Neural crest cell (in vitro differentiated cells): ENCODE measurements around the gene MYBL2. TPM values are rescaled to one million over a fixed set of nuclear protein-coding genes. Genes with fewer than 3 reads are reported as not detected.
"Not testable (repeated sequence)": the region's sequence is repeated elsewhere in the genome, so short reads cannot be mapped to it uniquely, and the experiment has no call there.

Experiments used
- DNase-seq: peaks from one replicate; pipeline ENCODE4 v3.0.0; 2021; ENCODE audit warnings: low read depth, mixed read lengths, low spot score
- H3K27ac Mint-ChIP-seq: one replicate; pipeline ENCODE4 v1.8.0; 2021; ENCODE audit warnings: mild to moderate bottlenecking, mixed read lengths; ENCODE audit not compliant: unreplicated experiment
- H3K27me3 Mint-ChIP-seq: 2 replicates; pipeline ENCODE4 v1.8.0; 2021; ENCODE audit warnings: low read depth, mild to moderate bottlenecking, mixed read lengths
- H3K36me3 Mint-ChIP-seq: 2 replicates; pipeline ENCODE4 v1.8.0; 2021; ENCODE audit warnings: low read depth, mild to moderate bottlenecking, mixed read lengths
- H3K4me1 Mint-ChIP-seq: 2 replicates; pipeline ENCODE4 v1.8.0; 2021; ENCODE audit warnings: mixed read lengths
- H3K4me3 Mint-ChIP-seq: one replicate; pipeline ENCODE4 v1.8.0; 2021; ENCODE audit warnings: mild to moderate bottlenecking, mixed read lengths
- H3K9me3 Mint-ChIP-seq: 2 replicates; pipeline ENCODE4 v1.8.0; 2021; ENCODE audit warnings: mixed read lengths
- long read RNA-seq: library from polyadenylated mRNA; unstranded; transcript quantifications from one replicate; pipeline ENCODE4 v2.0.0, GENCODE V29; 2020
- total RNA-seq: library from RNA; stranded (reverse); gene quantifications from 2 replicates; pipeline ENCODE4 v1.2.1, GENCODE V29; 2021
- TF ChIP-seq, protein P1 (sequence below): fragments of 200-600 bp; sonication (generic); conservative IDR thresholded peaks from 2 replicates; pipeline ENCODE4 v1.5.0; 2021; ENCODE audit warnings: antibody characterized with exemption, mild to moderate bottlenecking

MYBL2 gene
- total RNA-seq = 124 TPM in 2 replicates
- long read RNA-seq, partial matches to known transcripts = 7 of 8 reads
- long read RNA-seq, other reads (novel, unspliced or antisense) = 1 of 8 reads

- H3K4me3 Mint-ChIP-seq = peak within 1 kb of the TSS; percentile 87
- peaks cover 6% of the 10 kb centered on the region for H3K4me1 Mint-ChIP-seq
- no peaks in the 10 kb centered on the region for H3K36me3 Mint-ChIP-seq
- H3K9me3 Mint-ChIP-seq = no peaks in the 10 kb centered on the region
- peak; percentile 68 for DNase-seq
- peaks cover 18% of the 10 kb centered on the region for H3K27me3 Mint-ChIP-seq
- H3K27ac Mint-ChIP-seq = peak within 1 kb of the TSS; percentile 81
- TF ChIP-seq, protein P1, sequence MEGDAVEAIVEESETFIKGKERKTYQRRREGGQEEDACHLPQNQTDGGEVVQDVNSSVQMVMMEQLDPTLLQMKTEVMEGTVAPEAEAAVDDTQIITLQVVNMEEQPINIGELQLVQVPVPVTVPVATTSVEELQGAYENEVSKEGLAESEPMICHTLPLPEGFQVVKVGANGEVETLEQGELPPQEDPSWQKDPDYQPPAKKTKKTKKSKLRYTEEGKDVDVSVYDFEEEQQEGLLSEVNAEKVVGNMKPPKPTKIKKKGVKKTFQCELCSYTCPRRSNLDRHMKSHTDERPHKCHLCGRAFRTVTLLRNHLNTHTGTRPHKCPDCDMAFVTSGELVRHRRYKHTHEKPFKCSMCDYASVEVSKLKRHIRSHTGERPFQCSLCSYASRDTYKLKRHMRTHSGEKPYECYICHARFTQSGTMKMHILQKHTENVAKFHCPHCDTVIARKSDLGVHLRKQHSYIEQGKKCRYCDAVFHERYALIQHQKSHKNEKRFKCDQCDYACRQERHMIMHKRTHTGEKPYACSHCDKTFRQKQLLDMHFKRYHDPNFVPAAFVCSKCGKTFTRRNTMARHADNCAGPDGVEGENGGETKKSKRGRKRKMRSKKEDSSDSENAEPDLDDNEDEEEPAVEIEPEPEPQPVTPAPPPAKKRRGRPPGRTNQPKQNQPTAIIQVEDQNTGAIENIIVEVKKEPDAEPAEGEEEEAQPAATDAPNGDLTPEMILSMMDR = no peak
Observed at GRCh38 chr20:43666376-43667328, at the start of gene MYBL2. MYBL2 (plus strand) TSS chr20:43667114; CDS start chr20:43667284, 170 bp downstream.

GRCh38 chr20:43631598-43631997 lies 35.3 kb upstream of the MYBL2 start:
- no peaks in the 10 kb centered on the region for H3K27me3 Mint-ChIP-seq
- H3K27ac Mint-ChIP-seq = no peak overlapping the region
- DNase-seq = no peak
- H3K9me3 Mint-ChIP-seq = no peaks in the 10 kb centered on the region
- H3K4me1 Mint-ChIP-seq = no peaks in the 10 kb centered on the region
- peaks cover 17% of the 10 kb centered on the region for H3K36me3 Mint-ChIP-seq
- TF ChIP-seq, protein P1 = no peak
- H3K4me3 Mint-ChIP-seq = no peak overlapping the region

DNA sequence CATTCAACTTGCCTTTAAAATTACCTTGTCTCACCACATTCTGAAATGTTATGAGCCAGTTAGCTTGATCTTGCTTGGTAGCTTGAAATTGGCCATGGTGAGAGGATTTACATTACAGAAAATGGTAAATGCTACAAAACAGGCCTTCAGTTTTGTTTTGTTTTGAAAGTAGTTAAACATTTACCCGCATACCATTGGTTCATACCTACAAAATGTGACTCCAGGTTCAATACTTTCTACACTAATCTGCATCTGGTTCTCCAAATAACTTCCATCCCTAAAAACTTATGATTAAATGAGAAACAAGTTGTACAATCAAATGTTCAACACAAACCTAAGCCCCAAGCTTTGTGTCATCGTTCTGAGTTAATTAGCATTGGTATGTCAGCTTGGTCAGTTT lies 30.5 kb upstream of the MYBL2 start:
- no peaks in the 10 kb centered on the region for H3K27me3 Mint-ChIP-seq
- H3K4me1 Mint-ChIP-seq = no peaks in the 10 kb centered on the region
- DNase-seq = no peak
- no peak overlapping the region for H3K27ac Mint-ChIP-seq
- H3K36me3 Mint-ChIP-seq = peaks cover 17% of the 10 kb centered on the region
- H3K9me3 Mint-ChIP-seq = no peaks in the 10 kb centered on the region
- H3K4me3 Mint-ChIP-seq = no peak overlapping the region
- TF ChIP-seq, protein P1 = no peak

DNA sequence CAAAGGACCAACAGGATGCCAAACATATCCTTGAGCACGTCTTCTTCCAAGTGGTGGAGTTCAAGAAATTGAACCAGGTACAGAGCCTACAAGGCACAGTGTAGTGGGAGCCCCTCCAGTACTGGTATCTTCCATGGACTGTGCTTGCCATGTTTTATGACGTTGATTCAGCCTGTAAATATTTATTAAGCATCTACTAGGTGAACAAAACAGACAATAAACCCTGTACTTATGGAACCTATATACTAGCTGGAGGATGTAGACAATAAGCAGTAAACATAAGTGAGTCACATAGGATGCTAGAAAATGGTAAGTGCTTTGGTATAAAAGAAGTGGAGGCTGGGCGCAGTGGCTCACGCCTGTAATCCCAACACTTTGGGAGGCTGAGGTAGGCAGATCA lies 24.4 kb upstream of the MYBL2 start:
- Mint-ChIP-seq H3K27ac (no peak overlapping the region), H3K4me1 (no peaks in the 10 kb centered on the region), H3K9me3 (no peaks in the 10 kb centered on the region), H3K36me3 (peaks cover 2% of the 10 kb centered on the region), H3K4me3 (no peak overlapping the region), H3K27me3 (no peaks in the 10 kb centered on the region)
- TF ChIP-seq, protein P1 = no peak
- no peak for DNase-seq

DNA sequence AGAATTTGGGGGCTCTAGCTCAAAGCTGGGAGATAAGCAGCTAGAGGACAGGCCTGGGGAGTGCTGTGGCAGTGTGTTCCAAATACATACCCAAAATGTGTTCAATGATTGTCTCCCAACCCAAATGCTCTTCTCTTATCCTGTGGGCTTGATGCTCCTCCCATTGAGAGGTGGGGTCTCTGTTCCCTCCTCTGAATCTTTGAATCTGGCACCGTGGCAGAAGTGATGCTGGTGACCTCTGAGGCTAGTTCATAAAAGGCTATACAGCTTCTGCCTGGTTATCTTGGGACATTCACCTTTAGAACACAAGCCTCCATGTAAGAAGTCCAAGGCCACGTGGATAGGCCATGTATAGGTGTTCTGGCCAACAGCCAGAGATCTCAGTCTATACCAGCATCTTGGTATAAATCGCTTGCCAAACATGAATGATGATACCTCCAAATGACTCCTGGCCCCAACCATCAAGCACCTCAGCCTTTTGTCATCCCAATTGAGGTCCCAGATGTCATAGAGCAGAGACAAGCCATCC lies 15.9 kb upstream of the MYBL2 start:
- Mint-ChIP-seq H3K36me3 (no peaks in the 10 kb centered on the region), H3K27me3 (no peaks in the 10 kb centered on the region), H3K4me1 (peaks cover under 1% of the 10 kb centered on the region), H3K27ac (no peak overlapping the region), H3K9me3 (no peaks in the 10 kb centered on the region), H3K4me3 (peak overlapping the region; percentile 13)
- DNase-seq = no peak
- TF ChIP-seq, protein P1 = no peak

GRCh38 chr20:43651650-43652184 lies 15.2 kb upstream of the MYBL2 start:
- not testable (repeated sequence) for H3K27me3 Mint-ChIP-seq, H3K4me3 Mint-ChIP-seq, H3K4me1 Mint-ChIP-seq, DNase-seq, H3K36me3 Mint-ChIP-seq, H3K9me3 Mint-ChIP-seq, H3K27ac Mint-ChIP-seq
